Bronchial epithelial cell (primary cell): ENCODE measurements around the gene PICK1. TPM values are rescaled to one million over a fixed set of nuclear protein-coding genes. Genes with fewer than 3 reads are reported as not detected.

Source experiments
- DNase-seq: peaks from one replicate; pipeline ENCODE4 v3.0.0-alpha.2; 2010; ENCODE audit warnings: low read depth
- FAIRE-seq: peaks from 2 replicates; lab custom pipeline; 2011; peaks lifted over from hg19 to GRCh38; lab: Jason Lieb, UNC
- H3K27me3 ChIP-seq: 2 replicates; pipeline ENCODE4 v1.5.1; 2011; ENCODE audit warnings: low read length; ENCODE audit not compliant: control insufficient read depth, insufficient read depth
- H3K36me3 ChIP-seq: 2 replicates; pipeline ENCODE4 v1.5.1; 2011; ENCODE audit warnings: low read length; ENCODE audit not compliant: control insufficient read depth, insufficient read depth
- H3K4me3 ChIP-seq: 2 replicates; pipeline ENCODE4 v1.5.1; 2011; ENCODE audit warnings: mild to moderate bottlenecking, low read depth, low read length, control low read depth
- CTCF ChIP-seq: IDR thresholded peaks from 2 replicates; pipeline ENCODE4 v1.5.1; 2011; ENCODE audit warnings: mild to moderate bottlenecking, moderate library complexity, low read length, control low read depth, inconsistent platforms; ENCODE audit not compliant: insufficient read depth, severe bottlenecking
- total RNA-seq: library from RNA; depleted of rRNA; stranded (reverse); fragments of >200 nt; gene quantifications from 2 replicates; pipeline ENCODE4 v1.2.1, GENCODE V29; 2014

Gene PICK1
- total RNA-seq, 1 donor from 2014 or later, result 27.9 TPM

GRCh38 chr22:38038890-38039812 lies 18.1 kb upstream of the PICK1 start:
- Histone ChIP-seq H3K27me3 (no peaks in the 10 kb centered on the region), H3K4me3 (no peak overlapping the region), H3K36me3 (no peaks in the 10 kb centered on the region)
- DNase-seq, result no peak
- FAIRE-seq, result no peak
- TF ChIP-seq CTCF, result no peak

- Histone ChIP-seq H3K27me3 (no peaks in the 10 kb centered on the region), H3K36me3 (no peaks in the 10 kb centered on the region), H3K4me3 (no peak overlapping the region)
- no peak for TF ChIP-seq CTCF
- peak; percentile 72 for FAIRE-seq
- no peak for DNase-seq
Observed at GRCh38 chr22:38040953-38041759, 16.0 kb upstream of the PICK1 start.

- no peak for DNase-seq
- H3K36me3 ChIP-seq, result no peaks in the 10 kb centered on the region
- H3K27me3 ChIP-seq, result no peaks in the 10 kb centered on the region
- FAIRE-seq, result no peak
- H3K4me3 ChIP-seq, result no peak overlapping the region
- TF ChIP-seq CTCF, result no peak
Observed at GRCh38 chr22:38041760-38042487, 15.3 kb upstream of the PICK1 start.

- FAIRE-seq (no peak), DNase-seq (no peak)
- no peak for TF ChIP-seq CTCF
- no peak overlapping the region for H3K4me3 ChIP-seq
- no peaks in the 10 kb centered on the region for H3K27me3 ChIP-seq
- H3K36me3 ChIP-seq, result no peaks in the 10 kb centered on the region
Observed at GRCh38 chr22:38042488-38042790, 14.8 kb upstream of the PICK1 start.

- TF ChIP-seq CTCF, result no peak
- DNase-seq (no peak), FAIRE-seq (no peak)
- Histone ChIP-seq H3K4me3 (no peak overlapping the region), H3K36me3 (no peaks in the 10 kb centered on the region), H3K27me3 (no peaks in the 10 kb centered on the region)
Observed at GRCh38 chr22:38043151-38044039, 13.8 kb upstream of the PICK1 start.
